NCI-H1417 treated with DMSO at 0.1 percent for 48 hours (cell line): ENCODE data around the gene RBM3.

Source experiments
- DNase-seq: peaks from one replicate; lab custom pipeline; 2025; lab: John Stamatoyannopoulos, UW

The RBM3 gene

GRCh38 chrX:48626401-48627298, 52.4 kb downstream of the RBM3 start:
- no peak for DNase-seq
